Measurements from ENCODE around the gene ZBTB7C.

Gene ZBTB7C

DNA sequence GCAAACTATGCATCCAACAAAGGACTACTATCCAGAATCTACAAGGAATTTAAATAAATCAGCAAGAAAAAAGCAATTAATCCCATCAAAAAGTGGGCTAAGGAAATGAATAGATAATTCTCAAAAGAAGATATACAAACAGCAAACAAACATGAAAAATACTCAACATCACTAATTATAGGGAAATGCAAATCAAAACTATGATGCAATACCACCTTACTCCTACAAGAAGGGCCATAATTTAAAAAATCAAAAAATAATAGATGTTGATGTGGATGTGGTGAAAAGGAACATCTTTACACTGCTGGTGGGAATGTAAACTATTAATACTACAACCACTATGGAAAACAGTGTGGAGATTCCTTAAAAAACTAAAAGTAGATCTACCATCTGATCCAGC is 164.7 kb downstream of the ZBTB7C start:
- no peak for DNase-seq

- no peak for DNase-seq
Measured at GRCh38 chr18:48238636-48239035, 170.5 kb downstream of the ZBTB7C start.

- DNase-seq, result no peak
Measured at GRCh38 chr18:48238206-48238605, 171.0 kb downstream of the ZBTB7C start.

- no peak for DNase-seq
Measured at GRCh38 chr18:48236822-48237221, 172.4 kb downstream of the ZBTB7C start.

GRCh38 chr18:48230467-48231113 is 178.6 kb downstream of the ZBTB7C start:
- DNase-seq, result peak; percentile 57

GRCh38 chr18:48229552-48229981 is 179.6 kb downstream of the ZBTB7C start:
- no peak for DNase-seq

DNA sequence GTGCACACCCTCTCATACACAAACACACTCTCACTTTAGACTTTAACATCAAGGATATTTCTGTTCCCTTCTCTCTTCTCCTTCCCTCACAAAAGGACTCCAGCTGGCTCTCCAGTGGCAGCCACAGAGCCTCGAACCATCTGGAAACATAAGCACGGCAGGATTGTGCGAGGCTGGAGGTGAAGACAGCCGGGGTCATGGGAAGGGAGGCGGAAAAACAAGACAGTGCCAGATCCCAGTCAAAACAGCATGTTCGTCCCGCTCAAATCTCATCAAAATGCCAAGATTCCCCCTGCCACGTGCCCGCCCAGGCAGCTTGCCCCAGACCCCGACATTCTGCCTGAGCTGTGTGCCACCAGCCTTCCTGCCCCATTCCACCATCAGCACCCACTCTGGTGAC is 180.3 kb downstream of the ZBTB7C start:
- no peak for DNase-seq

DNA sequence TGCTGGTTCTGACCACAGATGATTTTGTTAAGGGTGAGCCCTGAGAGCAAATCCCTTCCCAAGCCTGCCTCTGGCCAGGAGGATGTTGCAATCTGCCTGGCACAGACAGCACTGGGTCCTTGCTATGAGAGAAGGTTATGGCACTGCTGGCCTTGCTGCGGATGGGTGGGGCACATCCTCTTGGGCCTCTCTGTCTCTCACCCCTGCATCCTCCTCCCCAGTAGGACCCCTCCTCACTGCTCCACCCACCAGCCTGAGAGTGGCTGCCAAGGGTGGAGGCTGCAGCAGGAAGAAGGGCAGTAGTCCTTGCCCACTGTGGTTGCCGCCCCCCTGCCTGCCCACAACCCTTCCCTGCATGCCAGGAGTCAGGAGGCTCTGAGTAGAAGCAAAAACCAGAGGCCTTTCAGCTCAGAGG is 180.9 kb downstream of the ZBTB7C start:
- no peak for DNase-seq

- DNase-seq, result no peak
Measured at GRCh38 chr18:48227206-48227605, 182.0 kb downstream of the ZBTB7C start.

- DNase-seq, result no peak
Measured at GRCh38 chr18:48226401-48226800, 182.8 kb downstream of the ZBTB7C start.

DNA sequence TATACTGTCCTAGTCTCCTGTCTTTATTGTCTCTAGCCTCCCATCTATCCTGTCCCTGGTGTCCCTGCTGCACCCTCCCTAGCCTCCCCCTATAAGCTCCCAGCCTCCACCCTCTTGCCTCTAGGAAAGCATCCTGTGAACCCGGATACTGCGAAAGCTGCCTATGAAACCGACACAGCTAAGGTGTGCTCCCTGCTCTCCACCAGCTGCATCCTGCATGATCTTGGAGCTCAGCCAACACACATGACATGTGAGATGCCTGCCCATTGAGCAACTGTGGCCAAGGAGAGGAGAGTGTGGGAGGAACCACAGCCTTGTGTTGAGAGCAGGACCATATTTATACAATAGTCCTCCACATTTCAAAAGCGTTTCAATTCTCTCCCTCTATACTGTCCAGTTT is 187.1 kb downstream of the ZBTB7C start:
- DNase-seq, result peak; percentile 87

- DNase-seq, result no peak
Measured at GRCh38 chr18:48219810-48220499, 189.2 kb downstream of the ZBTB7C start.

DNA sequence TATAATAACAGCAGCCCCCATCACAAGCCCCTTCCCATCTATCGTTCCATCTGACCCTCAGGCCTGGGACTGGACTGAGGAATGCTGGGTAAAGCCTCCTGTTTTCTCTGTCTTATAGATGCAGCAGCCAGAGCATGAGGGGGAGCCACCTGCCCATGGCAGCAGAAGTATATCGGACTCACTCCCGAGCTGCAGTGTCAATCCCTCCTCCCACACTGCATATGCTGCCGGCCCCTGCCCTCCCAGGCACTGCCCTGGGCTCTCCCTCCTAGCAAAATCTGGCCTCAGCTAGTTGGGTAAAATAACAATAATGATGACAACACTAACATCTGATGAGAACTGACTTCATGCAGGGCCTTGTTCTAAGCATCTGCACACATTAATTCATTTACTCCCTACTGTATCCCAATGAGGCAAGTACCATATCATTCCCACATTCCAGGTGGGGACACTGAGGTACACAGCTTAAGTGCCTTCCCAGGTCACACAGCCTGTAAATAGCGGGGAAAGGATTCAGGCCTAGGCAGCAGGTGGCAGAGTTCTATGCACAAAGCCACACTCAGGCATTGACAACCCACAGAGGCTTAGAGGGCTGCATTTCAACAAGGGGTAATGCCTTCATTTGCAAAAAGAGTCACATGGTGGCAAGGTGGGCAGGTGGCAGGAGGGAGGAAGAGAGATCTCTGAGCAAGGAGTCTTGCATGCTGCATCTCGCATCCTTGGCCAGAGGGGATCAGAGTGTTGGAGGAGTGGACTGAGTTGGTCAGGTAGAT is 190.0 kb downstream of the ZBTB7C start:
- DNase-seq, result no peak

- DNase-seq, result no peak
Measured at GRCh38 chr18:48218285-48219022, 190.7 kb downstream of the ZBTB7C start.

DNA sequence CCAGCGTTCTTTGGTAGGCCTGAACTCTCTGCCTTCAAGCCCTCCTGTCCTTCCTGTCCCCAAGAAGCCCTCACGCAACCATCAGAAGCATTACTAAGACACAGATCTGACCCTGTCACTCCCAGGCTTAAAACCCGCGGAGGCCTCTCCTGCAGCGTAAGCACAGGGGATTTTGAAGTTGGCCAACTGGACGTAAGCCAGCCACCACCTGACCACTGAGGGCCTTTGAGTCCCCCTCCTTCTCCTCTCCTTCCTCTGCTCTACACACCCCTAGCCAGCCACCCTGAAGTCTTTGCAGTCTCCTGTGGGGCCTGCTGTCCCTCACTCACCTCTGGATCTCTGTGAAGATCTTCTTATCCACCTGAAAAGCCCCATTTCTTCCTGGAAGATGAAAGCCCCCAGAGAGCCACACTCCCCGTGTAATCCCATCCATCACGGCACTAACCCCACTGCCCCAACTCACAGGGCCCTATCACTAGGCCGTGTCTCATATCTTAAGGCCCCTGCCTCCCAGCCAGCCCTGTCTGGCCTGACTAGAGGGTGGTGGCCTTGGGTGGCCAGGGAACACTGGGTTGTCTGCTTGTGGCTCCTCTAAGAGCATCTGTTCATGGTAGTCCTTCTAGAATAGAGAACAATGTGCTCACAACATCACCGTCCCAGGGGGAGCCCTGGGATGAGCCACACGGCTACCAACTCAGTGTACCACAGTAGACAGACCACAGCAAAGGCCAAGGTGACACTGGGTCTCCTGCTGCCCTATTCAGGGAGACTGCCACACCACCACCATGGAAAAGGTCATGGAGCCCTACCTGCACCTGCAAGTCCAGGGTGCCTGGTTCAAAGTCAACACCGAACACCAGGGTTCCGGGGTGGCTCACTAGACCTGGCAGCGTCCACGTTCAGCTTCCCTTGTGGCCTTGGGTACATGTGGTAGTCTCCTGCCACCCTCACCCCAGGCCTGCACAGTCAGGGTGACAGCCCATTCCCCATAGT is 191.6 kb downstream of the ZBTB7C start:
- no peak for DNase-seq

DNA sequence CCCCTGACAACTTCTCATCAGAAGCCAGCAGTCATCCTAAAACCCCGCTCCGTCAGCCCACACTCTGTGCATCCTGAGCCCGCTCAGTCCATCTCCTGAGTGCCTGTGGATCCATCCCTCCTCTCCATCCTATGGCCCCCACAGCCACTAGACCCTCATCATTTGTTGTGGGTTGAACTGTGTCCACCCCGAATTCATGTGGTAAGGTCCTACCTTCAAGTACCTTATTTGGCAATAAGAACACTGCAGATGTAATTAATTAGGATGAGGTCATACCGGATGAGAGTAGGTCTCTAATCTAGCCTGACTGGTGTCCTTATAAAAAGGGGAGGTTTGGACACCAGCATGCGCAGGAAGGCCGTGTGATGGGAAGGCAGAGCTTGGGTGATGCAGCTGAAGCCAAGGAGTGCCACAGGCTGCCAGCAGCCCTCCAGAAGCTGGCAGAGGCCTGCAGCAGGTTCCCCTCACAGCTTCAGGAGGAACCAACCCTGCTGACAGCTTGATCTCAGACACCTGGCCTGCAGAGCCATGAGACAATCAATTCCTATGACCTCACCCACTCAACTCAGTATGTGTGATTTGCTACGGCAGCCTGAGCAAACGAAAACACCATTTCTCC is 192.4 kb downstream of the ZBTB7C start:
- DNase-seq, result peak; percentile 91

GRCh38 chr18:48215876-48216638 is 193.1 kb downstream of the ZBTB7C start:
- peak; percentile 10 for DNase-seq

DNA sequence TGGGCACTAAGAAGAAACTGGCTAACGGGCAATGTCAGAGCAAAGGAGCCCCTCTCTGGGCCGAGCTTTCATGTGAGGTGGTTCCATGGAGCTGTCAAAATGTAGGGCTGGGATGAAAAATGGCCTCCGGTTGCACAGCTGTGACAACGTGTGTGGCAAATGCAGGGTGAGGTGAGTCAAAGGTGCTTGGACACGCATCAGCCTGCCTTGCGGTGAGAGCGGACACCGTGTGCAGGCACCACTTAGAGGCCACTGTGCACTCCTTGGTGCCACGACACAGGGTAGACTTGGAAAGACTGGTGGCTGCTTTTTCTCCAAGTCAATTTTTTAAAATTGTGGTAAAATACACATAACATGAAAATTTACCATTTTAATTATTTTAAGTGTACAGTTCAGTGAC is 195.4 kb downstream of the ZBTB7C start:
- DNase-seq, result no peak

- DNase-seq, result no peak
Measured at GRCh38 chr18:48208432-48209140, 200.6 kb downstream of the ZBTB7C start.

DNA sequence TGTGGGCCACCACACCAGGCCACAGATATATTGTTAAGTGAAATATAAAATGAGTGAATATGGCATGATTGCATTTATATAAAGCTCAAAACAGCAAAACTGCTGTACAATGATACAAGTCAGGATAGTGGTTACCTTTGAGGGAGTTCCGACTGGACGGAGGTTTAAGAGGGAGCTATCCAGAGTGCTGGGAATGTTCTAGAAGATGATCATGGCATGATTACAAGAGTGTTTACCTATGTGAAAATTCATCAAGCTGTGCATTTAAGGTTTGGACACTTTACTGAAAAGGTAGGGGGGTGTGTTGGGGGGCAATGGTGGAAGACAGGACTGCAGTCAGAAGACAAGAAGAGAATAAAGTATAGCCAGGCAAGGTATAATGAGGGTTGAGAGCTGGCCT is 201.4 kb downstream of the ZBTB7C start:
- no peak for DNase-seq
